Panc1 (cell line): ENCODE results near the gene SYT5.

Experiments used
- CTCF ChIP-seq: fragments of 450-650 bp; IDR thresholded peaks from 2 replicates; pipeline ENCODE4 v1.5.1; 2017; ENCODE audit warnings: mild to moderate bottlenecking
- POLR2AphosphoS5 ChIP-seq: IDR thresholded peaks from 2 replicates; pipeline ENCODE4 v1.6.1; 2012; ENCODE audit warnings: mild to moderate bottlenecking, low read depth, low read length, moderate library complexity
- SIN3A ChIP-seq: IDR thresholded peaks from 2 replicates; pipeline ENCODE4 v1.6.1; 2012; ENCODE audit warnings: low read depth, mild to moderate bottlenecking, low read length, moderate library complexity, borderline replicate concordance; ENCODE audit not compliant: insufficient read depth
- TCF7L2 ChIP-seq: IDR thresholded peaks from 2 replicates; pipeline ENCODE4 v1.6.1; 2011; ENCODE audit warnings: mild to moderate bottlenecking, low read depth, low read length, inconsistent platforms

GRCh38 chr19:55156202-55157063 lies 23.7 kb downstream of the SYT5 start:
- no peak for TF ChIP-seq CTCF
- no peak for TF ChIP-seq SIN3A
- TF ChIP-seq TCF7L2, result no peak
- TF ChIP-seq POLR2AphosphoS5, result no peak
